ENCODE measurements around the gene SPINDOC.
"Not testable (repeated sequence)": the region's sequence is repeated elsewhere in the genome, so short reads cannot be mapped to it uniquely, and the experiment has no call there.

Gene SPINDOC

DNA sequence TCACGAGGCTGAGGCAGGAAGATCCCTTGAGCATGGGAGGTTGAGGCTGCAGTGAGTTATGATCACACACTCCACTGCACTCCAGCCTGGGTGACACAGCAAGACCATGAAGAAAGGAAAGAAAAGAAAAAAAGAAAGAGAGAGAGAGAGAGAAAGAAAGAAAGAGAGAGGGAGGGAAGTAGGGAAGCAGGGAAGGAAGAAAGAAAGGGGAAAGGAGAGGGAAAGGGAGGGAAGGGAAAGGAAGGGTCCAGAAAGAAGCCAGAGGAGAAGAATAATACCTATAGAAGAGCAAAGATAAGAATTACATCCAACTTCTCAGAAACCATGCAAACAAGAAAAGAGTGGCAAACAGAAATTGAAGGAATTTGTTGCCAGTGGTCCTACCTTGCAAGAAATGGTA, 27.4 kb upstream of the SPINDOC start:
- DNase-seq (ENCODE audit: low read depth in 2 of 2, low spot score in 1 of 2) = no peak

DNA sequence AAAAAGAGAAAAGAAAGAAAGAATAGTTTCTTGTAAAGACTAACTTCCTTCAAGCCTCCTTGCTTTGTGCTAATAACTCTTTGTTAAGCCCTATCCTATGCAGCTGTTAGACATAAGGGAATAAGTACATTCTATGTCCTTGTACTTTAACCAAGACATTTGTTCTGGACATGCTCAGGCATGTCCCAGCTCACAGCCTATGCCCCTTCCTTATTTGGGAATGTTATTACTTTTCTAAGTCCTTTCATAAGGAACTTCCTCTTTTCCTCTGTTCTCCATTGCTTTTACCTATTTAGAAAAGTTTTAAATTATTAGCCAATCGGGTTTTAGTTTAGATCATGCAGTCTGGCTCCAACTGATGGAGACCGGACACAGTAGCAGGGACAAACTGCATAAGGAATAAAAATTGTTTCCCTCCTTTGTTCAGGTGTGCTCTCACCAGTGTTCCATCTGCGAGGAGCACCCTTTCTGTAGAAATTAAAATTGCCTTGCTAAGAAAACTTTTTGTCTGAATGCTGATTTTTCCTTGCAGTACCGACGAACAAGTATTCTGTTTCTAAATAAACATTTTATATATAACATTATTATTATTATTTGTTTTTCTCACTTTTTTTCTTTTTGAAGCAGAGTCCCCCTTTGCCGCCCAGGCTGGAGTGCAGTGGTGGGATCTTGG, 21.6 kb upstream of the SPINDOC start:
- no peak for DNase-seq (ENCODE audit: low read depth in 2 of 2, low spot score in 1 of 2)

DNA sequence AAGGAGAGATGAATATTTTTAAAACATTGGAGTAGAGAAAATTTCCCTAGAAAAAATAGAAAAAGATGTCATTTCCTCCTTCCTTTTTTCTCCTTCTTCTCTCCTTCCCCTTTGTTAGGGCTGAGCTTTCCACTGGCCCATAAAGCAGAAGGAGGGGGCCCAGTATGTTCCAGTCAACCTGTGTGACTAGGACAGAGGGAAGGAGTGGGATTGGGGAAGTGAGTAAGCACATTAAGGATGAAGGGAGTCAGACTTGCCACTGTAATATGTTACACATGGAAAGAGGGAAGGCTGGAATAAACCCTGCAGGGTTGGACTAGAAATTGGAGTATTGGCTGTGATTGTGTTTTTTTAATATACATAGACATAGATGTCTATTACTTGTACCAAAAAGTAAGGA, 20.1 kb upstream of the SPINDOC start:
- no peak for DNase-seq (ENCODE audit: low read depth in 2 of 2, low spot score in 1 of 2)

- no peak for DNase-seq (ENCODE audit: low read depth in 2 of 2, low spot score in 1 of 2)
Observed at GRCh38 chr11:63795066-63795465, 18.2 kb upstream of the SPINDOC start.

GRCh38 chr11:63800921-63801320, 12.3 kb upstream of the SPINDOC start:
- DNase-seq (ENCODE audit: low read depth in 2 of 2, low spot score in 1 of 2) = no peak

DNA sequence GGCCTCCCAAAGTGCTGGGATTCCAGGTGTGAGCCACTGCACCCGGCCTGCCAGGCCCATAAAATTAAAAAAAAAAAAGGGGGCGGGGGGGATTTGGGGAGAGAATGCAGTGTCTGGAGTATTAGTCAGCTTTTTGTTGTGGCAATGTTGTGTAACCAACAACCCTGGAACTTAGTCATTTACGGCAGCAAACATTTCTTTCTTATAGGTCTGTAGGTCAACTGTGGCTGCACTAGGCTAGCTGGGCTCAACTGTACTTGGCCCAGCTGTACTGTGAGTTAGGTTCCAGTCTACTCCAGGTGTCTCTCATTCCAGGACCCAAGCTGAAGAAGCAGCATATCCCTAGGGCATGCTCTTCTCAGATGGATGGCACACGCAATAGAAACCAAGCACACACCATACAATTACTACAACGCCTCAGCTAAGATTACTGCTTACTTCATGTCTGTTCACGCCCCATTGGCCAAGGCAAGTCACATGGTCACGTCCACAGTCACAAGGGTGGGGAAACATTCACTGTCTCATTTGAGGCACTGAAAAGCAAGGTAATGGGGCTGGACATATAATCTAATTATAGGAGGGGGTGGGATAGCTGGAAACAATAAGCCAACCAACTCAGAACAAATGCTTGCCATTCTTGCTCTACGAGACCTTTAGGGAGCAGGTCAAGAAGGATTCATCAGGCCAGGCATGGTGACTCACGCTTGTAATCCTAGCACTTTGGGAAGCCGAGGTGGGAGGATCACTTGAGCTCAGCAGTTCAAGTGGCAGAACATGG, 10.4 kb upstream of the SPINDOC start:
- DNase-seq (ENCODE audit: low read depth in 2 of 2, low spot score in 1 of 2) = no peak

GRCh38 chr11:63804259-63804658, 9.0 kb upstream of the SPINDOC start:
- no peak for DNase-seq (ENCODE audit: low read depth in 2 of 2, low spot score in 1 of 2)

GRCh38 chr11:63805844-63806415, 7.3 kb upstream of the SPINDOC start:
- no peak for DNase-seq (ENCODE audit: low read depth in 2 of 2, low spot score in 1 of 2)

- not testable (repeated sequence) for DNase-seq (ENCODE audit: low read depth in 2 of 2, low spot score in 1 of 2)
Observed at GRCh38 chr11:63810383-63810782, 2.9 kb upstream of the SPINDOC start.

GRCh38 chr11:63811522-63811921, 1.7 kb upstream of the SPINDOC start:
- no peak for DNase-seq (ENCODE audit: low read depth in 2 of 2, low spot score in 1 of 2)

GRCh38 chr11:63813563-63814382, 517 bp downstream of the SPINDOC start:
- DNase-seq (ENCODE audit: low read depth in 2 of 2, low spot score in 1 of 2) = no peak

GRCh38 chr11:63814383-63814736, 1.1 kb downstream of the SPINDOC start:
- DNase-seq (ENCODE audit: low read depth in 2 of 2, low spot score in 1 of 2) = no peak

GRCh38 chr11:63816166-63816565, 2.9 kb downstream of the SPINDOC start:
- no peak for DNase-seq (ENCODE audit: low read depth in 2 of 2, low spot score in 1 of 2)

DNA sequence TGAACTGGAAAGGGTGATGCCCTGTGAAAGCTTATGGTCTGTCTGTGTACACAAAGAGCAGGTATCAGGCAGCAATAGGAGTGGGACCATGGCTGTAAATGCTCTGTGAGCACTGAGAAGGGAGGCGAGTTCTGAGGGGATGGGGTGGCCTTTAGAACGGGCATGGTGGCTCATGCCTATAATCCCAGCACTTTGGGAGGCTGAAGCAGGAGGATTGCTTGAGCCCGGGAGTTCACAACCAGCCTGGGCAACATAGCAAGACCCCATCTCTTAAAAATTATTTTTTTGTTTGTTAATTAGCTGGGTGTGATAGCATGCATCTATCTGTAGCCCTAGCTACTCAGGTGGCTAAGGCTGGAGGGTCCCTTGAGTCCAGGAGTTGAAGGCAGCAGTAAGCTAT, 3.5 kb downstream of the SPINDOC start:
- DNase-seq (ENCODE audit: low read depth in 2 of 2, low spot score in 1 of 2) = no peak

DNA sequence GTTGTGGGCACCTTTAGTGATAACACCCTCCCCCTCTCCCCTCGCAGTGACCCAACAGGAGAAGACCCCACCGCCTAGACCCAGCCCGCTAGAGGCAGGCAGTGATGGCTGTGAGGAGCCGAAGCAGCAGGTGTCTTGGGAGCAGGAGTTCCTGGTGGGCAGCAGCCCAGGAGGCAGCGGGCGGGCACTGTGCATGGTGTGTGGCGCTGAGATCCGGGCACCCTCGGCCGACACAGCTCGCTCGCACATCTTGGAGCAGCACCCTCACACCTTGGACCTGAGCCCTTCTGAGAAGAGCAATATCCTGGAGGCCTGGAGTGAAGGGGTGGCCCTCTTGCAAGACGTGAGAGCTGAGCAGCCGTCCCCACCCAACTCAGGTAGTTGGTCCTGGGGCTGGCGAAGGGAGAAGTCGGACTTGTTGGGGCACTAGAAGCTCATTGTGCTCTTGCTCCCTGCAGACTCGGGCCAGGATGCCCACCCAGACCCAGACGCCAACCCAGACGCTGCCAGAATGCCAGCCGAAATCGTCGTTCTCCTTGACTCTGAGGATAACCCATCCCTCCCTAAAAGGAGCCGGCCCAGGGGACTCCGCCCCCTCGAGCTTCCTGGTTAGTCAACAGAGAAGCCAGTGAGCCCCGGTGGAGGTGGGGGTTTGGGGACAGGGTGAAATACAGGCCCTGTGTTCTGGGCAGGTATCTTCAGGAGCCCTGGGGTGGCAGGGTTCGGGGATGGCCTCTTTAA, 4.7 kb downstream of the SPINDOC start:
- DNase-seq (ENCODE audit: low read depth in 2 of 2, low spot score in 1 of 2) = no peak

DNA sequence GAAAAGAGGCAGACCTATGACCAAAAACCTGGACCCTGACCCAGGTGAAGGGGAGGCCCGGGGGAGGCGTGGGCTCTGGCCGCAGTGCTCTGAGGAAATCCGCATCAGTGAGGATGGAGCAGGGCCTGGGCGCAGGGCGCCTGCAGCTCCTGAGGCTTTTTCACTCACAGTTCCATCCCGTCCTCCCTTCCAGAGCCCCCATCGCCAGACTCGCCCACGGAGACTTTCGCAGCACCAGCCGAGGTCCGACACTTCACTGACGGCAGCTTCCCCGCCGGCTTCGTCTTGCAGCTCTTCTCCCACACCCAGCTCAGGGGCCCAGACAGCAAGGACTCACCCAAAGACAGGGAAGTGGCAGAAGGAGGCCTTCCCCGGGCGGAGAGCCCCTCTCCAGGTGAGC, 5.4 kb downstream of the SPINDOC start:
- DNase-seq (ENCODE audit: low read depth in 2 of 2, low spot score in 1 of 2) = no peak

- no peak for DNase-seq (ENCODE audit: low read depth in 2 of 2, low spot score in 1 of 2)
Observed at GRCh38 chr11:63821411-63821810, 8.2 kb downstream of the SPINDOC start.

GRCh38 chr11:63826471-63827190, 13.4 kb downstream of the SPINDOC start:
- DNase-seq (ENCODE audit: low read depth in 2 of 2, low spot score in 1 of 2) = no peak

DNA sequence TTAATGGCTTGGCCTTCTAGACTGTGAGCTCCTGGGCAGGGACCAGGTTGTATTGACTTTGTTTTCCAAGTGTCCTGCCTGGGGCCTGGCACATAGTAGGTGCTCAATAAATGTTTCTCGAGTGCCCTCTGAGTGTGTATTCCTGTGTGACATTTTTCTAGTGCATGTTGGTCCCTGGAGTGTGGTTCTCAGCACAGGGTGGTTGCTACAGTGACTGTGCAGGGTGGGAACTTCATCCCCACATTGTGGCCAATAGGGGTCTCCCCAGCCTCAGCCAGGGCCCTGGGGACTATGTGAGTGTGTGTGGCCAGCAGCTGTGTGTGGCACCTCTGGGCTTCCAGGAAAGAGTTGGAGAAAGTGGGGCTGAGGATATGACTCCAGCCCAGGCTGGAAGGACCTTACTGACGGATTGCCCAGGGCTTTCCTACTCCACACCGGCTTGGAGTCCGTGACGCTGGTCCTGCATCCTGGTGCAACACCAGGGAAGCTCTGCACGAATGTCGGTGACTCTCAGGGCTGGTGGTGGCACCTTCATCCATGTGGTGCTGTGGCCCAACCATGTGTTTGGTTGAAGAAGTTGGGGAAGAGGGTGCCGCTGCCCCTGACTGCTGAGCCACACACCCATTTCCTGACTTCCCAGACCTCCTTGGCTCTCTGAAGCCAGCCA, 16.7 kb downstream of the SPINDOC start:
- DNase-seq (ENCODE audit: low read depth in 2 of 2, low spot score in 1 of 2) = no peak

DNA sequence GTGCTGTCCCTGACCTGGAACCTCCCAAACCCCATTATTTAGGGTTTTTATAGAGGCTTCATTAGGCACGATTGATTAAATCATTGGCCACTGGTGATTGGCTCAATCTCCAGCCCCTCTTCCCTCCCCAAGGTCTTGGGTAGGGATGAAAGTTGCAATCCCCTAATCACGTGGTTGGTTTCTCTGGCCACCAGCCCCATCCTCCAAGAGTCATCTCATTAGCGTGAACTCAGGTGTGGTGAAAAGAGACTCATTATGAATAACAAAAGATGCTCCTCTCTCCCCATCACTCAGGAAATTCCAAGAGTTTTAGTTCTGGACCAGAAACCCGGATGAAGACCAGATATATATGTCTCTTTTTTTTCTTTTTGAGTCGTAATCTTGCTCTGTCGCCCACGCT, 18.1 kb downstream of the SPINDOC start:
- DNase-seq (ENCODE audit: low read depth in 2 of 2, low spot score in 1 of 2) = no peak

Measured in stimulated activated CD8-positive, alpha-beta memory T cell treated with anti-CD3 and anti-CD28 coated beads, Interleukin-4, amount 100 ng/mL, for 4 hours (primary cell).